ENCODE results near the gene PLEKHG4B. TPM values are rescaled to one million over a fixed set of nuclear protein-coding genes. Genes with fewer than 3 reads are reported as not detected.

The PLEKHG4B gene
- total RNA-seq, 1 experiment from 2014 or later: 0.02 TPM

GRCh38 chr5:171801-172331 lies 79.9 kb downstream of the PLEKHG4B start (continued):
- TF ChIP-seq, protein P1, sequence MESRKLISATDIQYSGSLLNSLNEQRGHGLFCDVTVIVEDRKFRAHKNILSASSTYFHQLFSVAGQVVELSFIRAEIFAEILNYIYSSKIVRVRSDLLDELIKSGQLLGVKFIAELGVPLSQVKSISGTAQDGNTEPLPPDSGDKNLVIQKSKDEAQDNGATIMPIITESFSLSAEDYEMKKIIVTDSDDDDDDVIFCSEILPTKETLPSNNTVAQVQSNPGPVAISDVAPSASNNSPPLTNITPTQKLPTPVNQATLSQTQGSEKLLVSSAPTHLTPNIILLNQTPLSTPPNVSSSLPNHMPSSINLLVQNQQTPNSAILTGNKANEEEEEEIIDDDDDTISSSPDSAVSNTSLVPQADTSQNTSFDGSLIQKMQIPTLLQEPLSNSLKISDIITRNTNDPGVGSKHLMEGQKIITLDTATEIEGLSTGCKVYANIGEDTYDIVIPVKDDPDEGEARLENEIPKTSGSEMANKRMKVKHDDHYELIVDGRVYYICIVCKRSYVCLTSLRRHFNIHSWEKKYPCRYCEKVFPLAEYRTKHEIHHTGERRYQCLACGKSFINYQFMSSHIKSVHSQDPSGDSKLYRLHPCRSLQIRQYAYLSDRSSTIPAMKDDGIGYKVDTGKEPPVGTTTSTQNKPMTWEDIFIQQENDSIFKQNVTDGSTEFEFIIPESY (IDR thresholded peaks at IDR 0.05; ENCODE audit: extremely low read depth, insufficient replicate concordance, low read length): no peak
- TF ChIP-seq, protein P2, sequence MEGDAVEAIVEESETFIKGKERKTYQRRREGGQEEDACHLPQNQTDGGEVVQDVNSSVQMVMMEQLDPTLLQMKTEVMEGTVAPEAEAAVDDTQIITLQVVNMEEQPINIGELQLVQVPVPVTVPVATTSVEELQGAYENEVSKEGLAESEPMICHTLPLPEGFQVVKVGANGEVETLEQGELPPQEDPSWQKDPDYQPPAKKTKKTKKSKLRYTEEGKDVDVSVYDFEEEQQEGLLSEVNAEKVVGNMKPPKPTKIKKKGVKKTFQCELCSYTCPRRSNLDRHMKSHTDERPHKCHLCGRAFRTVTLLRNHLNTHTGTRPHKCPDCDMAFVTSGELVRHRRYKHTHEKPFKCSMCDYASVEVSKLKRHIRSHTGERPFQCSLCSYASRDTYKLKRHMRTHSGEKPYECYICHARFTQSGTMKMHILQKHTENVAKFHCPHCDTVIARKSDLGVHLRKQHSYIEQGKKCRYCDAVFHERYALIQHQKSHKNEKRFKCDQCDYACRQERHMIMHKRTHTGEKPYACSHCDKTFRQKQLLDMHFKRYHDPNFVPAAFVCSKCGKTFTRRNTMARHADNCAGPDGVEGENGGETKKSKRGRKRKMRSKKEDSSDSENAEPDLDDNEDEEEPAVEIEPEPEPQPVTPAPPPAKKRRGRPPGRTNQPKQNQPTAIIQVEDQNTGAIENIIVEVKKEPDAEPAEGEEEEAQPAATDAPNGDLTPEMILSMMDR (IDR thresholded peaks at IDR 0.05 in 2 of 3, conservative IDR thresholded peaks at IDR 0.05 in 1 of 3; ENCODE audit: borderline replicate concordance in 1 of 3, insufficient read depth in 1 of 3, low read depth in 2 of 3, low read length in 2 of 3): no peak
- TF ChIP-seq SP1 (IDR thresholded peaks at IDR 0.05; ENCODE audit: low read depth): no peak

- BruUV-seq (replicated peaks): no TSS peak
- Histone ChIP-seq H3K4me3 (replicated peaks in 1 of 2; ENCODE audit: low read depth in 1 of 2, low read length in 2 of 2) (no peak overlapping the region), H3K36me3 (ENCODE audit: control insufficient read depth in 1 of 2, insufficient read depth in 2 of 2, low read length in 2 of 2) (no peaks in the 10 kb centered on the region), H4K20me1 (ENCODE audit: insufficient read depth) (no peaks in the 10 kb centered on the region), H3K9ac (ENCODE audit: low read length) (no peak overlapping the region), H3K4me2 (ENCODE audit: low read length) (no peak overlapping the region), H3K9me2 (ENCODE audit: insufficient read depth) (no peaks in the 10 kb centered on the region), H3K27me3 (ENCODE audit: insufficient read depth, low read length) (no peaks in the 10 kb centered on the region), H3K9me3 (ENCODE audit: control insufficient read depth in 1 of 2, insufficient read depth in 1 of 2, low read depth in 1 of 2, low read length in 2 of 2) (no peaks in the 10 kb centered on the region), H3K27ac (ENCODE audit: low read depth, low read length) (no peak overlapping the region), H2AFZ (ENCODE audit: low read depth, low read length, poor library complexity, severe bottlenecking) (no peak overlapping the region), H3K79me2 (ENCODE audit: insufficient read depth, low read length) (no peaks in the 10 kb centered on the region), H3K4me1 (ENCODE audit: control insufficient read depth in 1 of 2, insufficient read depth in 2 of 2, low read length in 2 of 2) (peaks cover 0 to 6% of the 10 kb centered on the region in 2 experiments; a peak in 2 of 4 replicates)
- no peak for TF ChIP-seq EZH2phosphoT487 (IDR thresholded peaks at IDR 0.05; ENCODE audit: borderline replicate concordance)
- DNase-seq (ENCODE audit: low read depth, low spot score): no peak
- POLR2A ChIA-PET: no interaction called here
- intact Hi-C loops (cut with micrococcal nuclease): no loop called here
- no peak for ATAC-seq
- RAD21 ChIA-PET (ENCODE audit: low non-redundant PET in 1 of 2, low total read pairs in 2 of 2, uncharacterized antibody in 2 of 2, unreplicated experiment in 2 of 2): no interaction called here
- CTCF ChIA-PET: no interaction called here
Observed at GRCh38 chr5:172421-172820, 80.5 kb downstream of the PLEKHG4B start.

Data from HCT116 (cell line).